NT2/D1 (cell line): ENCODE results near the gene SLC5A4.

Experiments
- YY1 ChIP-seq: IDR thresholded peaks from 2 replicates; pipeline ENCODE4 v1.6.1; 2011; ENCODE audit not compliant: insufficient read length, insufficient read depth
- ZNF274 ChIP-seq: IDR thresholded peaks from 2 replicates; pipeline ENCODE4 v1.6.1; 2011; ENCODE audit warnings: mild to moderate bottlenecking, low read depth, low read length

DNA sequence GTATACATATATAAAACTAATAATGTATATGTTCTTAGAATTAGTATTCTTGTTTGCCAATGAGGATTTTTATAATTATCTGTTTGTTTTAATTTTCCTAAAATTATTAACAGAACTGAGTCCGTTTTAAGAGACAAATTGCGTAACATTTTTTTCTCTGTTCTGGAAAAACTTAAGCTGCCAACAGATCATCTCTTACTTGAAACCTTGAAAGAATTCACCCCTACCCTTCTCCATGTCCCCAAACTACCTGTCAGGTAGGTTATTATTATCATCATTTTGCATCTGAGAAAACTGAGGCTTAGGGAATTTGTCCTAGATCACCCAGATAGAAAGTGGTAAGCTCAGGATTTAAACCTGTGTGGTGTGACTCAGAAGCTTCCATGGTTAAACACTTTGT, 14.7 kb downstream of the SLC5A4 start:
- TF ChIP-seq ZNF274 (no peak), YY1 (no peak)
